ENCODE results near the gene PROB1.
A peak's percentile ranks its signal among the peaks of the same experiment; 100 is the strongest.

Gene PROB1

DNA sequence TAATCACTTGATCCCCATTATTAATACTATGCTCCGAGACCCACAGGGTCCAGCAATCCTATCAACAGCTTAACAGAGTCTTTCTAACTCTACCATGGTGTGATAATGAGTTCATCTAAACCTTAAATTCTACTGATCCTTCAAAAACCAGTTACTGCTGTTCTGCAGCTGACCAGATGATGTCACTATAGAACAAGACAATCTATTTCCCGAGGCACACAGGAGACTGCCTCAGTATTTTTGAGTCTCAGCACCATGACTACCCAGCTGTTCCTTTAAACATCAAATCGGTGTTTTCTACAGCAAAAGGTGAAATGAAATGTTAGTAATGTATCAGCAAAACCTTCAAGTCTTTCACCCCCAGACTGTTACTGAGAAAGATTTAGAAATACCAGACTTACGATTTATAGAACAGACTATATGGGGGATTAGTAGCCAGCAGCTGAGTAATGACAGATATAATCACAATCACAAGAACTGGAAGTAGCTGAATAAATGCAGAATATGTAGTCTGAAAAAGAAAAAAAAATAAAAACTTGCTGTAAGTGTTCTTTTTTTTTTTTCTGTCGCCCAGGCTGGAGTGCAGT, 27.5 kb upstream of the PROB1 start:
- H3K27ac ChIP-seq: no peak overlapping the region
- ChIA-PET CTCF (interaction anchor here (0.5 to 9.1 kb wide), 24 partner anchors 8 to 468 kb away, joined by 3 to 171 read pairs (median 4); partner anchors contain the start of genes SPATA24 and STING1), POLR2A (ENCODE audit: low non-redundant PET) (interaction anchor here (0.9 kb wide), 1 partner anchor 95 kb away, joined by 3 read pairs; no protein-coding TSS in a partner anchor)
- DNase-seq (ENCODE audit: low spot score): peak; percentile 84
- TF ChIP-seq, protein P1, sequence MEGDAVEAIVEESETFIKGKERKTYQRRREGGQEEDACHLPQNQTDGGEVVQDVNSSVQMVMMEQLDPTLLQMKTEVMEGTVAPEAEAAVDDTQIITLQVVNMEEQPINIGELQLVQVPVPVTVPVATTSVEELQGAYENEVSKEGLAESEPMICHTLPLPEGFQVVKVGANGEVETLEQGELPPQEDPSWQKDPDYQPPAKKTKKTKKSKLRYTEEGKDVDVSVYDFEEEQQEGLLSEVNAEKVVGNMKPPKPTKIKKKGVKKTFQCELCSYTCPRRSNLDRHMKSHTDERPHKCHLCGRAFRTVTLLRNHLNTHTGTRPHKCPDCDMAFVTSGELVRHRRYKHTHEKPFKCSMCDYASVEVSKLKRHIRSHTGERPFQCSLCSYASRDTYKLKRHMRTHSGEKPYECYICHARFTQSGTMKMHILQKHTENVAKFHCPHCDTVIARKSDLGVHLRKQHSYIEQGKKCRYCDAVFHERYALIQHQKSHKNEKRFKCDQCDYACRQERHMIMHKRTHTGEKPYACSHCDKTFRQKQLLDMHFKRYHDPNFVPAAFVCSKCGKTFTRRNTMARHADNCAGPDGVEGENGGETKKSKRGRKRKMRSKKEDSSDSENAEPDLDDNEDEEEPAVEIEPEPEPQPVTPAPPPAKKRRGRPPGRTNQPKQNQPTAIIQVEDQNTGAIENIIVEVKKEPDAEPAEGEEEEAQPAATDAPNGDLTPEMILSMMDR (conservative IDR thresholded peaks at IDR 0.05; ENCODE audit: low read depth): peak; percentile 97

DNA sequence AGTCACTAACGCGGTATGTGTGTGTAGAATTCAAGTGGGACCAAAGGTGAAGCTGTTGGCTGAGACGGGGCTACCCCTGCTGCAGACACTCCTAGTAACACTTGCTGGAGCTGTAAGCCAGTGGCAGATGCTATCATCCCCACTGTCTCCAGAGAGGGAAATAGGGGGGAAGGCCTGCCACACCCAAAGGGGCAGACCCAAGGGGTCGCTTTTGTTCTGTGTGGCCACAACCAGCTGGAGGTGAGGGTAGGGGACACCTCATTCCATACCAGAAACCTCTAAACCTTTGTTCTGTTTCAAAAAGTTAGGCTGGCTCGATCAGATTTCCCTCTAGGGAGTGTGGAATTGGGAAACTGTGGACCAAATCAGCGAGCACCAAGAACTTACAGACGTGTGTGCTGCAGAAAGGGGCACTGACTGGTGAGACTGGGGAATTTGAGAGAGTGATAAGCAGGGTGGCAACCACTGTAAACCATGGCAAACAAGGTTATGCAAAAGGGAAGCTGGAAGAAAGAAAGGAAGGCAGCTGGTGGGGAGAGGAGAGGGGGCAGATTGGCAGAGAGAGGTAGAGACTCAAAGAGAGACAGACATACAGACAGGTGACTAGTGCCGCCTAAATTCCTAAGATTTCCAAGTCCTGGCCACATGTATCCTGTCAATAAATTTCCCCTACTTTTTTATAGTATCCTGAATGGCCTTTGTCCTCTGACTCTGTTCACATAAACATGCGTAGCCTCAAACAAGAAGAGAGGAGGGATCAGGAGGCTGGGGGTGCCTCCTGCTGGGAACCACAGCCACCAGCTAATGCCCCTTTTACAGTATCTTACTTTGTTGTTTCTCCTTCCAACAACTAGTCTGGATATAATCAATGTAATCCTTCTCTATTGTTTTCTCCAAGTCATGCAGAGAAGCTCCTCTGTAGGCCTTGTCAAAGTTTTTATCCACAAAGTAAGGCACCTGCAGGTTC, 24.6 kb upstream of the PROB1 start:
- CTCF ChIA-PET: interaction anchor here (0.6 to 9.1 kb wide), 5 partner anchors 24 to 613 kb away, joined by 3 to 171 read pairs (median 4); no protein-coding TSS in a partner anchor
- POLR2A ChIA-PET (ENCODE audit: low non-redundant PET): no interaction called here
- 0 out of 2 replicates have a peak overlapping the region, but pooled peaks have one; percentile 4 for H3K27ac ChIP-seq
- DNase-seq (ENCODE audit: low spot score): no peak
- TF ChIP-seq, protein P1 (conservative IDR thresholded peaks at IDR 0.05; ENCODE audit: low read depth): no peak

DNA sequence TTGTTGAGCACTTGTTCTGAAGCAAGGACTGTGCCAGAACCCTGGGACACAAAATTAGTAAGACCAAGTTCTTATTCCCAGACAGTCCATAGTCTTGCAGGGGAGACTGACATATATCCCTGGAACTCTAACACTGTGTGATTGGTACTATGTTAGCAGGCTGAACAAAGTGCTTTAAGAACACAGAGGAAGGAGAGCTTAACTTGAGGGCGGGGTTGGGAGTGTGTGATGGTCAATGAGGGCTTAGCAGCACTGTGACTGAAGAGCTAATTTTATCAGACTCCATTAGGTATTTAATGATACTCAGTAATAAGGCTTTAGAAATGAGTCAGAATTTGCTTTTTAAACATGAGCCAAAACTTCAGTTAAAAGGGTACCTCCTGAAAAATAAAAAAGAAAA, 23.9 kb upstream of the PROB1 start:
- TF ChIP-seq, protein P1 (conservative IDR thresholded peaks at IDR 0.05; ENCODE audit: low read depth): no peak
- CTCF ChIA-PET: interaction anchor here (9.1 kb wide), 1 partner anchor 95 kb away, joined by 171 read pairs; no protein-coding TSS in a partner anchor
- H3K27ac ChIP-seq: no peak overlapping the region
- POLR2A ChIA-PET (ENCODE audit: low non-redundant PET): interaction anchor here (0.7 kb wide), 1 partner anchor 22 kb away, joined by 3 read pairs; no protein-coding TSS in a partner anchor
- DNase-seq (ENCODE audit: low spot score): no peak

DNA sequence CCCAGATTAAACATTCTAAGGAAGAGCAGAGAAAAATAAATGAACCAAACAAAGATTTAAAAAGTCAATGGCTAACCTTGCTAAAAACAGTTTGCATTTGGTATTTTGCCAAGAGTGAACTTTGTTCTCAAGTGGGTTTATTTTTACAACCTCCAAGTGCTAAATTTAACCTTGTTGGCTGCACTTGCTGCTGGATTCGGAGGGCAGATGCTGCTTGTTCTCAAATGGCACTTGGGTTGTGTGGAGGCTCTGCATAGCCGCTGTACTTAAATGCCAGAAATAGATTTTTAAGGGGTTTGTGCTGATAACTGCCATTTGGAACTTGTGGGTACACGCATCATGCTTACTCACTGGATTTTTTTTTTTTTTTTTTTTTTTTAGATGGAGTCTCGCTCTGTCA, 22.3 kb upstream of the PROB1 start:
- POLR2A ChIA-PET (ENCODE audit: low non-redundant PET): no interaction called here
- peak overlapping the region; percentile 41; the same call in 1 of the 2 replicates for H3K27ac ChIP-seq
- TF ChIP-seq, protein P1 (conservative IDR thresholded peaks at IDR 0.05; ENCODE audit: low read depth): no peak
- no peak for DNase-seq (ENCODE audit: low spot score)
- CTCF ChIA-PET: interaction anchor here (1.1 to 9.1 kb wide), 2 partner anchors 97 to 348 kb away, joined by 3 to 171 read pairs; no protein-coding TSS in a partner anchor

DNA sequence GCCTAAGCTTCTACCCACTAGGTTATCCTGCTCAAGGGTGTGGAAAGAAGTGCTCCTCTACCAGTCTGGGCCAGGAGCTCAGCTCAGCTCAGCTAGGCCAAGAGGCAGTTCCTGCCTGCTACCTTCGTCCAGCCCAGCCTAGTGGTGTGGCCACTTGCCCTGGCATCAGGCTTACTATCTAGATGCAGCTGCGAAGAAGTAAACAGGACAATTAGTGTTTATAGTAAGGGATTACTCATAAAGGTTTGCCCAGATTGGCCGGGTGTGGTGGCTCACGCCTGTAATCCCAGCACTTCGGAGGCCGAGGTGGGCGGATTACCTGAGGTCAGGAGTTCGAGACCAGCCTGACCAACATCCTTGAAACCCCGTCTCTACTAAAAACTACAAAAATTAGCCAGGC, 21.7 kb upstream of the PROB1 start:
- CTCF ChIA-PET: interaction anchor here (1.1 to 1.7 kb wide), 2 partner anchors 97 to 349 kb away, joined by 3 to 7 read pairs; no protein-coding TSS in a partner anchor
- TF ChIP-seq, protein P1 (conservative IDR thresholded peaks at IDR 0.05; ENCODE audit: low read depth): no peak
- peak overlapping the region; percentile 41 for H3K27ac ChIP-seq
- POLR2A ChIA-PET (ENCODE audit: low non-redundant PET): no interaction called here
- no peak for DNase-seq (ENCODE audit: low spot score)

DNA sequence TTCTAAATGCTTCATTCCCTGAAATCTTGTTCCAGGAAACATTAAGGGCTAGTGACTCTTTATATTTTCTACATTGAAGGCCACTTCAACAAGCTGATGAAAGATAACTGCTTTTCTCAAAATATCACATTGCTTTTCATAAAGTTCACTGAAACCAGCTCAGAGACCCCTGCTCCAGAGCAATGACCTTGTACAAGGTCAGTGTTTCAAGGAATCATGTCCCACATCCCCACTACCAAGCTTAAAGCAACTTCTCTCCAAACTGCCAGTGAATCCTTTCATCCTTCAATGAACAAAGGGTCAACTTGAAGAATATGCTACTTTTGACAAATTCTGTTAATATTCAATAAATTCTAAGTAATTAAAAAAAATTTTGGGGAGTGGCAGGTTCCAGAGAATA, 21.0 kb upstream of the PROB1 start:
- TF ChIP-seq, protein P1 (conservative IDR thresholded peaks at IDR 0.05; ENCODE audit: low read depth): no peak
- DNase-seq (ENCODE audit: low spot score): no peak
- H3K27ac ChIP-seq: peak overlapping the region; percentile 79
- ChIA-PET CTCF (interaction anchor here (0.6 to 1.7 kb wide), 4 partner anchors 46 to 349 kb away, joined by 3 to 7 read pairs (median 3); no protein-coding TSS in a partner anchor), POLR2A (ENCODE audit: low non-redundant PET) (interaction anchor here (1.4 kb wide), 1 partner anchor 12 kb away, joined by 6 read pairs; the partner anchor contains the start of gene SPATA24)
